ENCODE results near the gene ATXN7L3. TPM values are rescaled to one million over a fixed set of nuclear protein-coding genes. Genes with fewer than 3 reads are reported as not detected.

Gene ATXN7L3
- total and polyA plus RNA-seq, 7 donors = 20.4 to 42.6 (median 35.1) TPM

- intact Hi-C loops (cut with DNase I) = loop anchor here (5.0 to 10.0 kb wide), 3 partner anchors 35 to 223 kb away; partner anchors contain the start of gene PPY (in 1 of the 2)
- no peak for TF ChIP-seq CTCF (IDR thresholded peaks at IDR 0.05)
- ATAC-seq (no peak), DNase-seq (no peak)
- Histone ChIP-seq H3K4me1 (peaks cover 31% of the 10 kb centered on the region), H3K27me3 (ENCODE audit: insufficient read depth in 3 of 3, low read length in 2 of 3) (no peaks in the 10 kb centered on the region), H3K9me3 (no peaks in the 10 kb centered on the region), H3K27ac (no peak overlapping the region), H3K36me3 (ENCODE audit: insufficient read depth in 1 of 2, low read depth in 1 of 2) (peaks cover 0 to 4% of the 10 kb centered on the region in 2 donors), H3K4me3 (no peak overlapping the region)
- 67 to 80% (median 70%) methylated on average over 7 of the region's 7 CpGs for WGBS, 3 donors
Observed at GRCh38 chr17:44167181-44167861, 32.4 kb downstream of the ATXN7L3 start.

GRCh38 chr17:44164476-44164875 lies 35.2 kb downstream of the ATXN7L3 start:
- H3K4me3 ChIP-seq = no peak overlapping the region
- intact Hi-C loops (cut with DNase I) = loop anchor here in 1 of 2 donors (10.0 kb wide), 1 partner anchor 220 kb away; the partner anchor contains the start of gene PPY
- peaks cover 11% of the 10 kb centered on the region for H3K4me1 ChIP-seq
- no peaks in the 10 kb centered on the region for H3K36me3 ChIP-seq (ENCODE audit: insufficient read depth in 1 of 2, low read depth in 1 of 2)
- TF ChIP-seq CTCF (IDR thresholded peaks at IDR 0.05) = no peak
- H3K27ac ChIP-seq = no peak overlapping the region
- 92 to 100% (median 100%) methylated on average over 1 of the region's 1 CpG for WGBS, 3 donors
- ATAC-seq (no peak), DNase-seq (no peak)
- H3K9me3 ChIP-seq = no peaks in the 10 kb centered on the region
- no peaks in the 10 kb centered on the region for H3K27me3 ChIP-seq (ENCODE audit: insufficient read depth in 3 of 3, low read length in 2 of 3)

GRCh38 chr17:44159519-44160210 lies 40.0 kb downstream of the ATXN7L3 start:
- Histone ChIP-seq H3K4me3 (no peak overlapping the region), H3K4me1 (no peaks in the 10 kb centered on the region), H3K27ac (no peak overlapping the region), H3K27me3 (ENCODE audit: insufficient read depth in 3 of 3, low read length in 2 of 3) (no peaks in the 10 kb centered on the region), H3K9me3 (no peaks in the 10 kb centered on the region), H3K36me3 (ENCODE audit: insufficient read depth in 1 of 2, low read depth in 1 of 2) (no peaks in the 10 kb centered on the region)
- no peak for ATAC-seq
- WGBS, 3 donors = 92 to 93% (median 92%) methylated on average over 15 of the region's 15 CpGs
- intact Hi-C loops (cut with DNase I) = loop anchor here in 1 of 2 donors (10.0 kb wide), 1 partner anchor 215 kb away; the partner anchor contains the start of gene PPY
- no peak for DNase-seq
- no peak for TF ChIP-seq CTCF (IDR thresholded peaks at IDR 0.05)

- Histone ChIP-seq H3K4me3 (no peak overlapping the region), H3K36me3 (ENCODE audit: insufficient read depth in 1 of 2, low read depth in 1 of 2) (no peaks in the 10 kb centered on the region), H3K27me3 (ENCODE audit: insufficient read depth in 3 of 3, low read length in 2 of 3) (no peaks in the 10 kb centered on the region), H3K9me3 (no peaks in the 10 kb centered on the region), H3K27ac (no peak overlapping the region), H3K4me1 (no peaks in the 10 kb centered on the region)
- 76 to 84% (median 81%) methylated on average over 2 of the region's 2 CpGs for WGBS, 3 donors
- TF ChIP-seq CTCF (IDR thresholded peaks at IDR 0.05) = no peak
- DNase-seq (no peak), ATAC-seq (no peak)
- intact Hi-C loops (cut with DNase I) = no loop called here
Observed at GRCh38 chr17:44155488-44155887, 44.2 kb downstream of the ATXN7L3 start.

All from psoas muscle (tissue), 8 donors.